CD4-positive, CD25-positive, alpha-beta regulatory T cell (primary cell): Measurements from ENCODE around the gene GALM. TPM values are rescaled to one million over a fixed set of nuclear protein-coding genes. Genes with fewer than 3 reads are reported as not detected.
"Not testable (repeated sequence)": the region's sequence is repeated elsewhere in the genome, so short reads cannot be mapped to it uniquely, and the experiment has no call there.

Experiments
- ATAC-seq, 2 donors: fragments of 150-1000 bp; cut with Tn5 transposase; one replicate each; pipeline ENCODE4 v1.10.0; 2021; ENCODE audit warnings: low read depth in 2 of 2, moderate number of reproducible peaks in 2 of 2, moderate library complexity in 1 of 2
- DNase-seq, 3 donors: peaks; one replicate each; pipeline versions ENCODE4 v3.0.0 to v3.0.0-alpha.2; 2012 to 2022; ENCODE audit warnings: mixed read lengths in 1 of 3
- H3K27ac ChIP-seq: one replicate; pipeline ENCODE4 v1.7.0; 2013; ENCODE audit warnings: mild to moderate bottlenecking, low read length; ENCODE audit not compliant: insufficient read depth, poor library complexity, severe bottlenecking
- H3K27me3 ChIP-seq: one replicate; pipeline ENCODE4 v1.7.0; 2013; ENCODE audit warnings: low read length; ENCODE audit not compliant: control insufficient read depth, insufficient read depth
- H3K36me3 ChIP-seq: one replicate; pipeline ENCODE4 v1.7.0; 2013; ENCODE audit warnings: mild to moderate bottlenecking, low read length, moderate library complexity; ENCODE audit not compliant: control insufficient read depth, insufficient read depth
- H3K4me1 ChIP-seq: 2 replicates; pipeline ENCODE4 v1.7.0; 2013; ENCODE audit warnings: mild to moderate bottlenecking, low read length; ENCODE audit not compliant: insufficient read depth, control insufficient read depth, poor library complexity, severe bottlenecking
- H3K4me3 ChIP-seq: one replicate; pipeline ENCODE4 v1.7.0; 2013; ENCODE audit warnings: low read depth, mild to moderate bottlenecking, low read length, moderate library complexity
- H3K9me3 ChIP-seq, 2 experiments: 1 replicate in 1 of 2; 2 replicates in 1 of 2; pipeline ENCODE4 v1.7.0; 2013; ENCODE audit warnings: low read length in 2 of 2, mild to moderate bottlenecking in 1 of 2, moderate library complexity in 1 of 2; ENCODE audit not compliant: control insufficient read depth in 2 of 2
- H3K27ac Mint-ChIP-seq, 3 donors: one replicate each; pipeline ENCODE4 v1.8.0; 2020 to 2022; ENCODE audit warnings: mild to moderate bottlenecking in 3 of 3, mixed read lengths in 3 of 3, moderate library complexity in 2 of 3
- H3K27me3 Mint-ChIP-seq: one replicate; pipeline ENCODE4 v1.8.0; 2022; ENCODE audit warnings: mild to moderate bottlenecking, mixed read lengths
- H3K36me3 Mint-ChIP-seq: one replicate; pipeline ENCODE4 v1.8.0; 2020; ENCODE audit warnings: mixed read lengths
- H3K4me1 Mint-ChIP-seq, 4 donors: one replicate each; pipeline ENCODE4 v1.8.0; 2020 to 2022; ENCODE audit warnings: mixed read lengths in 4 of 4, mild to moderate bottlenecking in 1 of 4
- H3K4me3 Mint-ChIP-seq, 4 donors: one replicate each; pipeline ENCODE4 v1.8.0; 2020 to 2022; ENCODE audit warnings: mild to moderate bottlenecking in 4 of 4, mixed read lengths in 4 of 4, moderate library complexity in 3 of 4
- H3K9me3 Mint-ChIP-seq, 7 donors: one replicate each; pipeline ENCODE4 v1.8.0; 2020 to 2022; ENCODE audit warnings: mixed read lengths in 7 of 7, mild to moderate bottlenecking in 3 of 7, moderate library complexity in 2 of 7
- polyA plus RNA-seq, 4 donors: library from polyadenylated mRNA; unstranded; fragments of 300-500 nt; fragmentation: Illumina TruSeq; gene quantifications; one replicate each; pipeline ENCODE4 v1.2.3, GENCODE V29; 2021
- total RNA-seq: library from RNA; stranded (reverse); gene quantifications from one replicate; pipeline ENCODE4 v1.2.3, GENCODE V29; 2022

The GALM gene
- total and polyA plus RNA-seq, 5 donors from 2014 or later, result 46.8 to 75.2 (median 49.1) TPM

- Mint-ChIP-seq H3K27ac (peak within 1 kb of the TSS; percentile 99 to 100 (median 99)), H3K27me3 (peaks cover 9% of the 10 kb centered on the region), H3K36me3 (peaks cover 45% of the 10 kb centered on the region), H3K4me3 (peak within 1 kb of the TSS; percentile 99), H3K4me1 (peaks cover 33 to 62% (median 52%) of the 10 kb centered on the region in 4 donors), H3K9me3 (peaks cover 0 to 2% (median 0%) of the 10 kb centered on the region in 7 donors)
- DNase-seq (peak; percentile 97 to 98 (median 97)), ATAC-seq (peak; percentile 79 to 82)
- Histone ChIP-seq H3K4me3 (peak within 1 kb of the TSS; percentile 96), H3K36me3 (peaks cover 37% of the 10 kb centered on the region), H3K27ac (peak within 1 kb of the TSS; percentile 98), H3K9me3 (no peaks in the 10 kb centered on the region), H3K27me3 (no peaks in the 10 kb centered on the region), H3K4me1 (peaks cover 61% of the 10 kb centered on the region)
These were observed 85.1 kb downstream of the GALM start, which contains the start of gene SRSF7 for GRCh38 chr2:38750891-38751595. TSS of gene SRSF7 (minus strand) at chr2:38751361. CDS start at chr2:38751256, 105 bp downstream.

- no peaks in the 10 kb centered on the region for H3K27me3 ChIP-seq
- H3K36me3 ChIP-seq, result peaks cover 30% of the 10 kb centered on the region
- Mint-ChIP-seq H3K4me1 (peaks cover 27 to 54% (median 44%) of the 10 kb centered on the region in 4 donors), H3K27me3 (peaks cover 9% of the 10 kb centered on the region), H3K27ac (peak overlapping the region; percentile 99 to 100 (median 99)), H3K4me3 (peak overlapping the region; percentile 99), H3K36me3 (peaks cover 38% of the 10 kb centered on the region), H3K9me3 (peaks cover 0 to 2% (median 0%) of the 10 kb centered on the region in 7 donors)
- DNase-seq, result no peak
- peak overlapping the region; percentile 96 for H3K4me3 ChIP-seq
- ATAC-seq, result peak in 1 of 2 donors; percentile 17
- H3K4me1 ChIP-seq, result peaks cover 53% of the 10 kb centered on the region
- H3K27ac ChIP-seq, result peak overlapping the region; percentile 98
- no peaks in the 10 kb centered on the region for H3K9me3 ChIP-seq
These were observed 85.9 kb downstream of the GALM start for GRCh38 chr2:38751596-38752410.

- no peaks in the 10 kb centered on the region for H3K9me3 ChIP-seq
- H3K4me3 ChIP-seq, result peak overlapping the region; percentile 92
- DNase-seq (no peak), ATAC-seq (no peak)
- peaks cover 31% of the 10 kb centered on the region for H3K4me1 ChIP-seq
- Mint-ChIP-seq H3K27ac (peak overlapping the region; percentile 35 to 90 (median 88)), H3K9me3 (peaks cover 0 to 2% (median 0%) of the 10 kb centered on the region in 7 donors), H3K4me1 (peaks cover 17 to 32% (median 24%) of the 10 kb centered on the region in 4 donors), H3K36me3 (peaks cover 18% of the 10 kb centered on the region), H3K27me3 (peaks cover 9% of the 10 kb centered on the region), H3K4me3 (peak overlapping the region; percentile 66 to 87 (median 77))
- H3K36me3 ChIP-seq, result peaks cover 7% of the 10 kb centered on the region
- H3K27ac ChIP-seq, result peak overlapping the region; percentile 47
- H3K27me3 ChIP-seq, result no peaks in the 10 kb centered on the region
These were observed 88.1 kb downstream of the GALM start for GRCh38 chr2:38754049-38754448.

- peak in 1 of 3 donors; percentile 37 for DNase-seq
These were observed 88.6 kb downstream of the GALM start for GRCh38 chr2:38754506-38754905.

GRCh38 chr2:38755891-38756290 lies 90.0 kb downstream of the GALM start:
- H3K27me3 ChIP-seq, H3K4me3 ChIP-seq, H3K36me3 ChIP-seq, H3K27ac ChIP-seq, H3K27ac Mint-ChIP-seq, ATAC-seq, H3K9me3 ChIP-seq, H3K4me3 Mint-ChIP-seq, DNase-seq, H3K27me3 Mint-ChIP-seq, H3K36me3 Mint-ChIP-seq, H3K9me3 Mint-ChIP-seq: not testable (repeated sequence)
- H3K4me1 Mint-ChIP-seq, result peaks cover 10 to 19% (median 17%) of the 10 kb centered on the region in 4 donors
- peaks cover 18% of the 10 kb centered on the region for H3K4me1 ChIP-seq

More at GRCh38 chr2:38754506-38754905, 88.6 kb downstream of the GALM start:
- Mint-ChIP-seq H3K4me1 (peaks cover 14 to 27% (median 22%) of the 10 kb centered on the region in 4 donors), H3K27me3 (peaks cover 9% of the 10 kb centered on the region), H3K36me3 (peaks cover 14% of the 10 kb centered on the region), H3K27ac (peak overlapping the region in 2 of 3 donors; percentile 35 to 83), H3K4me3 (peak overlapping the region; percentile 66 to 92 (median 77)), H3K9me3 (peaks cover 0 to 2% (median 0%) of the 10 kb centered on the region in 7 donors)
- Histone ChIP-seq H3K36me3 (peaks cover 3% of the 10 kb centered on the region), H3K9me3 (no peaks in the 10 kb centered on the region), H3K27me3 (no peaks in the 10 kb centered on the region), H3K27ac (peak overlapping the region; percentile 47), H3K4me3 (peak overlapping the region; percentile 92), H3K4me1 (peaks cover 26% of the 10 kb centered on the region)
- ATAC-seq, result no peak

- no peaks in the 10 kb centered on the region for H3K27me3 Mint-ChIP-seq
- no peaks in the 10 kb centered on the region for H3K36me3 Mint-ChIP-seq
- Histone ChIP-seq H3K4me3 (no peak overlapping the region), H3K9me3 (no peaks in the 10 kb centered on the region), H3K36me3 (no peaks in the 10 kb centered on the region), H3K27me3 (no peaks in the 10 kb centered on the region), H3K27ac (no peak overlapping the region), H3K4me1 (no peaks in the 10 kb centered on the region)
- H3K9me3 Mint-ChIP-seq, result peaks cover 0 to 1% (median 0%) of the 10 kb centered on the region in 7 donors
- H3K4me1 Mint-ChIP-seq, result peaks cover 0 to 4% (median 0%) of the 10 kb centered on the region in 4 donors
- no peak for ATAC-seq
- H3K27ac Mint-ChIP-seq, result no peak overlapping the region
- peak in 1 of 3 donors; percentile 54 for DNase-seq
- H3K4me3 Mint-ChIP-seq, result no peak overlapping the region
These were observed 97.3 kb downstream of the GALM start for GRCh38 chr2:38763228-38763627.

GRCh38 chr2:38763728-38764127 lies 97.8 kb downstream of the GALM start:
- no peaks in the 10 kb centered on the region for H3K27me3 Mint-ChIP-seq
- peaks cover 0 to 4% (median 0%) of the 10 kb centered on the region in 4 donors for H3K4me1 Mint-ChIP-seq
- no peak overlapping the region for H3K4me3 ChIP-seq
- H3K36me3 ChIP-seq, result no peaks in the 10 kb centered on the region
- no peaks in the 10 kb centered on the region for H3K36me3 Mint-ChIP-seq
- no peaks in the 10 kb centered on the region for H3K4me1 ChIP-seq
- H3K4me3 Mint-ChIP-seq, result no peak overlapping the region
- no peak overlapping the region for H3K27ac ChIP-seq
- no peaks in the 10 kb centered on the region for H3K9me3 ChIP-seq
- peaks cover 0 to 1% (median 0%) of the 10 kb centered on the region in 7 donors for H3K9me3 Mint-ChIP-seq
- H3K27ac Mint-ChIP-seq, result no peak overlapping the region
- no peaks in the 10 kb centered on the region for H3K27me3 ChIP-seq
- DNase-seq, result no peak
- no peak for ATAC-seq
